ENCODE data around the gene CFAP97D2. TPM values are rescaled to one million over a fixed set of nuclear protein-coding genes. Genes with fewer than 3 reads are reported as not detected.
"Not testable (repeated sequence)": the region's sequence is repeated elsewhere in the genome, so short reads cannot be mapped to it uniquely, and the experiment has no call there.

Gene CFAP97D2
- total RNA-seq, 1 donor from 2014 or later = not detected

DNA sequence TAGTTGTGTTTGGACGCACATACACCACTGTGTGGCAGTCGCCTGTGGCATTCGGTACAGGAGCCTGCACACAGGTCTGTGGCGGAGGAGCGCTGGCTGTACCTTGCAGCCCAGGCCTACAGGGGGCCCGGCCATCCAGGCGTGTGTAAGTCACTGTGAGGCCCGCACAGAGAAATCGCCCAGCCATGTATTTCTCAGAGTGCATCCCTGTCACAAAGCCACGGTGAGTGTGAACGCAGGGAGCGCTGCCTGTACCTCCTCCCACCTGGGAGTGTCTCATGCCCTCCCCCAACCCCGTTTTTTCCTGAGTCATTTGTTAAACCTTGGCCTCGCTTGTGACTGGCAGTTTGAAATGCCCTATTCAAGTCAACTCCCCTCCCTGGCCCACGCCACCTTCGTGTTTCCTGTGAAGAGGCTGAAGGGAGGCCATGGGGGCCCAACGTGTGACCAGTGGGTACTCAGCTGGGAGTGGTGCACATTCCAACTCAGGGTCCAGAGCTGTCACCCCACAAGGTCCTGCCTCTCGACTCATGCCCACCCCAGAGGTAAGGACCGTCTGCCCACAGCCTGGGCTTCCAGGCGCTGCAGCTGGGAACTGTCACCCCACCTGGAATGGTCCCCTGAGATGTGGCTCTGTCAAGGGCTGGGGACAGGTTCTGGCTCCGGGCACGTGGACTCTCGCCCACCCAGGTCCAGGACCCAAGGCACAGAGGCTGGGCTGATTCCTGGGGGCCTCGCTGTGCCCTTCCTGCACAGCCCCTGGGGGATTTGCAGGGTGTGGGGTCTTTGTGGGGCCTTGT lies 35.1 kb upstream of the CFAP97D2 start:
- Histone ChIP-seq H3K4me1 (ENCODE audit: control insufficient read depth in 3 of 3, insufficient read depth in 3 of 3, low read length in 3 of 3) (peaks cover 11 to 22% (median 15%) of the 10 kb centered on the region in 3 donors), H3K9me3 (ENCODE audit: control insufficient read depth in 3 of 3, low read length in 3 of 3) (no peaks in the 10 kb centered on the region), H3K36me3 (ENCODE audit: control insufficient read depth in 3 of 3, insufficient read depth in 3 of 3, low read length in 3 of 3) (no peaks in the 10 kb centered on the region), H3K4me3 (ENCODE audit: low read length in 3 of 3) (no peak overlapping the region), H3K27me3 (ENCODE audit: control insufficient read depth in 3 of 3, insufficient read depth in 3 of 3, low read length in 3 of 3) (no peaks in the 10 kb centered on the region), H3K27ac (ENCODE audit: low read depth, low read length) (no peak overlapping the region), H3K9ac (ENCODE audit: low read depth in 1 of 3, low read length in 3 of 3) (no peak overlapping the region)

- H3K9me3 ChIP-seq (ENCODE audit: control insufficient read depth in 3 of 3, low read length in 3 of 3) = no peaks in the 10 kb centered on the region
- no peak overlapping the region for H3K27ac ChIP-seq (ENCODE audit: low read depth, low read length)
- no peaks in the 10 kb centered on the region for H3K27me3 ChIP-seq (ENCODE audit: control insufficient read depth in 3 of 3, insufficient read depth in 3 of 3, low read length in 3 of 3)
Measured at GRCh38 chr13:114144606-114145244, 34.3 kb upstream of the CFAP97D2 start.

GRCh38 chr13:114145256-114145655 lies 33.8 kb upstream of the CFAP97D2 start:
- Histone ChIP-seq H3K27ac (ENCODE audit: low read depth, low read length) (no peak overlapping the region), H3K27me3 (ENCODE audit: control insufficient read depth in 3 of 3, insufficient read depth in 3 of 3, low read length in 3 of 3) (peaks cover 0 to 4% (median 0%) of the 10 kb centered on the region in 3 donors), H3K4me1 (ENCODE audit: control insufficient read depth in 3 of 3, insufficient read depth in 3 of 3, low read length in 3 of 3) (peaks cover 11 to 22% (median 15%) of the 10 kb centered on the region in 3 donors), H3K36me3 (ENCODE audit: control insufficient read depth in 3 of 3, insufficient read depth in 3 of 3, low read length in 3 of 3) (no peaks in the 10 kb centered on the region), H3K9me3 (ENCODE audit: control insufficient read depth in 3 of 3, low read length in 3 of 3) (no peaks in the 10 kb centered on the region), H3K4me3 (ENCODE audit: low read length in 3 of 3) (no peak overlapping the region), H3K9ac (ENCODE audit: low read depth in 1 of 3, low read length in 3 of 3) (no peak overlapping the region)

More at GRCh38 chr13:114144606-114145244, 34.3 kb upstream of the CFAP97D2 start:
- no peaks in the 10 kb centered on the region for H3K36me3 ChIP-seq (ENCODE audit: control insufficient read depth in 3 of 3, insufficient read depth in 3 of 3, low read length in 3 of 3)
- peaks cover 11 to 22% (median 15%) of the 10 kb centered on the region in 3 donors for H3K4me1 ChIP-seq (ENCODE audit: control insufficient read depth in 3 of 3, insufficient read depth in 3 of 3, low read length in 3 of 3)
- no peak overlapping the region for H3K9ac ChIP-seq (ENCODE audit: low read depth in 1 of 3, low read length in 3 of 3)
- H3K4me3 ChIP-seq (ENCODE audit: low read length in 3 of 3) = no peak overlapping the region

DNA sequence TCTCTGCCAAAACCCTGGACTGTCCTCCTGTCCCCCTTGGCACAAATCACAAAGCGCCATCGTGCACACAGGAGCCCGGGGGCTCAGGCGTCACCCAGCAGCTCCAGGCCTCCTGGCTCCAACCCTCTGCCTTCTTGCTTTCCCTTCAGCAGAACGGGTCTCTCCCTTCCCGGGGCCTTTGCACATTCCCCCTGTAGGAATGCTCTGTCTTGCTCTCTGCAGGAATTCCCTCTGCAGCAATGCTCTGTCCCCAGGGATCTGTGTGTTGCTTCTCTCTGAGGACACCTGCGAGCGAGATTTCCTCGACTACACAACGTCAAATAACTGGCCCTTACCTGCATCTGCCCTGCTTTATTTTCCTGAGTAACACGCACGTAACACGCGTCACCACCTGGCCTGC lies 33.3 kb upstream of the CFAP97D2 start:
- Histone ChIP-seq H3K4me1 (ENCODE audit: control insufficient read depth in 3 of 3, insufficient read depth in 3 of 3, low read length in 3 of 3) (peaks cover 11 to 22% (median 15%) of the 10 kb centered on the region in 3 donors), H3K4me3 (ENCODE audit: low read length in 3 of 3) (no peak overlapping the region)

DNA sequence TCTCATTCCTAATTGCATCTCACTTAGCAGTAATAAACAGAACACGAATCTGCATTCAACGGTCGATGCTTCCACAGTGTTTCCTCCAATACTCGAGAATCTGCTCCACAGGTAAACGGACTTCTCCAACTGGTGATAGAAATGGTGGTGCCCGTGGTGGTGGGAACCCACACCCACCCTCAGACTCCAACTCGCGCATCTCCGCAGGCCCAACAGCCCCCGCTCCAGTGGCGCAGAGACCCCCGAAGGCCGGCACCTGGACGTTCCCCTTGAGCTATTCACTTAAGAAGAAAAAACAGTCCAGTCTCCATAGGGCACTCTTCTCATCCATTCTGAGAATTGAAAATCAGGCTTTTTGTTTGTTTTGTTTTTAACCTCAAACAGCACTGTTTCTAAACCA lies 32.9 kb upstream of the CFAP97D2 start:
- Histone ChIP-seq H3K4me3 (ENCODE audit: low read length in 3 of 3) (no peak overlapping the region), H3K4me1 (ENCODE audit: control insufficient read depth in 3 of 3, insufficient read depth in 3 of 3, low read length in 3 of 3) (peaks cover 11 to 24% (median 17%) of the 10 kb centered on the region in 3 donors), H3K36me3 (ENCODE audit: control insufficient read depth in 3 of 3, insufficient read depth in 3 of 3, low read length in 3 of 3) (no peaks in the 10 kb centered on the region), H3K9me3 (ENCODE audit: control insufficient read depth in 3 of 3, low read length in 3 of 3) (no peaks in the 10 kb centered on the region), H3K9ac (ENCODE audit: low read depth in 1 of 3, low read length in 3 of 3) (no peak overlapping the region), H3K27ac (ENCODE audit: low read depth, low read length) (no peak overlapping the region), H3K27me3 (ENCODE audit: control insufficient read depth in 3 of 3, insufficient read depth in 3 of 3, low read length in 3 of 3) (peaks cover 0 to 4% (median 0%) of the 10 kb centered on the region in 3 donors)

More for the DNA sequence above, 33.3 kb upstream of the CFAP97D2 start:
- Histone ChIP-seq H3K27me3 (ENCODE audit: control insufficient read depth in 3 of 3, insufficient read depth in 3 of 3, low read length in 3 of 3) (peaks cover 0 to 4% (median 0%) of the 10 kb centered on the region in 3 donors), H3K27ac (ENCODE audit: low read depth, low read length) (no peak overlapping the region), H3K9me3 (ENCODE audit: control insufficient read depth in 3 of 3, low read length in 3 of 3) (no peaks in the 10 kb centered on the region), H3K36me3 (ENCODE audit: control insufficient read depth in 3 of 3, insufficient read depth in 3 of 3, low read length in 3 of 3) (no peaks in the 10 kb centered on the region), H3K9ac (ENCODE audit: low read depth in 1 of 3, low read length in 3 of 3) (no peak overlapping the region)

- peaks cover 15 to 24% (median 21%) of the 10 kb centered on the region in 3 donors for H3K4me1 ChIP-seq (ENCODE audit: control insufficient read depth in 3 of 3, insufficient read depth in 3 of 3, low read length in 3 of 3)
- no peak overlapping the region for H3K9ac ChIP-seq (ENCODE audit: low read depth in 1 of 3, low read length in 3 of 3)
- H3K9me3 ChIP-seq (ENCODE audit: control insufficient read depth in 3 of 3, low read length in 3 of 3) = no peaks in the 10 kb centered on the region
- H3K27me3 ChIP-seq (ENCODE audit: control insufficient read depth in 3 of 3, insufficient read depth in 3 of 3, low read length in 3 of 3) = peaks cover 0 to 4% (median 0%) of the 10 kb centered on the region in 3 donors
- no peaks in the 10 kb centered on the region for H3K36me3 ChIP-seq (ENCODE audit: control insufficient read depth in 3 of 3, insufficient read depth in 3 of 3, low read length in 3 of 3)
- no peak overlapping the region for H3K27ac ChIP-seq (ENCODE audit: low read depth, low read length)
- no peak overlapping the region for H3K4me3 ChIP-seq (ENCODE audit: low read length in 3 of 3)
Measured at GRCh38 chr13:114146629-114147028, 32.4 kb upstream of the CFAP97D2 start.

DNA sequence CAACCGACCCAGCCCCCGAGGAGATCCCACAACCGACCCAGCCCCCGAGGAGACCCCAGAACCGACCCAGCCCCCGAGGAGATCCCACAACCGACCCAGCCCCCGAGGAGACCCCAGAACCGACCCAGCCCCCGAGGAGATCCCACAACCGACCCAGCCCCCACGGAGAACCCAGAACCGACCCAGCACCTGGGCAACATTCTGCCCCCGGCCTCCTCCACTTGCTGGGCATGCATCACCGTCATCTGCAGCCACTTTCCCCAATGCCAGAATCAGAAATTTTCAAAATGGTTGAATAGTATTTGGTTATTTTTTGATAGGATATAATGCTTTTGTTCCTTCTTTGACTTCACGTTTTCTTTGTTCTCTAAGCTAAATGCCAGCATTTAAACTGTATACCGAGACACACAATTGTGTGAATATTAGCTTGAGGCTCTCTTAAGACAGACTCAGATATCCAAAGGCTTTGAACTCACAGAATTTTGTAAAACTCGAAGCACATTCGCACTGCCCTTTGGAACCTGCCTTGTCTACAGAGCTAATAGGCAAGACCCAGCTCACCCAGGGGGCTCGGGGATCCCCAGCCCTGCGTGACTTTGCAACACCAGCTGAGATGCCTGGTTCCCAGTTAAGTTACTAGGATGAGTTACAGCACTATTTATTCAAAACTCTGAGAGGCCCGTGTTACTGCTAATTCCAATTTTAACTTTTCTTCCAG lies 31.1 kb upstream of the CFAP97D2 start:
- H3K9me3 ChIP-seq (ENCODE audit: control insufficient read depth in 3 of 3, low read length in 3 of 3) = no peaks in the 10 kb centered on the region
- no peaks in the 10 kb centered on the region for H3K36me3 ChIP-seq (ENCODE audit: control insufficient read depth in 3 of 3, insufficient read depth in 3 of 3, low read length in 3 of 3)
- no peak overlapping the region for H3K4me3 ChIP-seq (ENCODE audit: low read length in 3 of 3)
- no peak overlapping the region for H3K27ac ChIP-seq (ENCODE audit: low read depth, low read length)
- peaks cover 9 to 14% (median 14%) of the 10 kb centered on the region in 3 donors for H3K4me1 ChIP-seq (ENCODE audit: control insufficient read depth in 3 of 3, insufficient read depth in 3 of 3, low read length in 3 of 3)
- no peak overlapping the region for H3K9ac ChIP-seq (ENCODE audit: low read depth in 1 of 3, low read length in 3 of 3)
- H3K27me3 ChIP-seq (ENCODE audit: control insufficient read depth in 3 of 3, insufficient read depth in 3 of 3, low read length in 3 of 3) = peaks cover 0 to 4% (median 0%) of the 10 kb centered on the region in 3 donors

- H3K4me3 ChIP-seq (ENCODE audit: low read length in 3 of 3) = no peak overlapping the region
Measured at GRCh38 chr13:114148521-114148855, 30.6 kb upstream of the CFAP97D2 start.

DNA sequence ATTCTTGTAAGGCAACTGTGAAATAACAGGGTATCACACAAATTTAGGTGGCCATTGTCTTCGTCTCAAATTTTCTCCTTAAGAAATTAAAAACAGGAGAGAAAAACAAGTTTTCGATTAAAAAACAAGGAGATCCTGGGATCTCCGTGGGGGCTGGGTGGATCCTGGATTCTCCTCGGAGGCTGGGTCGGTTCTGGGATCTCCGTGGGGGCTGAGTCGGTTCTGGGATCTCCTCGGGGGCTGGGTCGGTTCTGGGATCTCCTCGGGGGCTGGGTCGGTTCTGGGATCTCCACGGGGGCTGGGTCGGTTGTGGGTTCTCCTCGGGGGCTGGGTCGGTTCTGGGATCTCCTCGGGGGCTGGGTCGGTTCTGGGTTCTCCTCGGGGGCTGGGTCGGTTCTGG lies 30.2 kb upstream of the CFAP97D2 start:
- not testable (repeated sequence) for H3K4me1 ChIP-seq (ENCODE audit: control insufficient read depth in 3 of 3, insufficient read depth in 3 of 3, low read length in 3 of 3); H3K4me3 ChIP-seq (ENCODE audit: low read length in 3 of 3); H3K9ac ChIP-seq (ENCODE audit: low read depth in 1 of 3, low read length in 3 of 3); H3K27me3 ChIP-seq (ENCODE audit: control insufficient read depth in 3 of 3, insufficient read depth in 3 of 3, low read length in 3 of 3); H3K9me3 ChIP-seq (ENCODE audit: control insufficient read depth in 3 of 3, low read length in 3 of 3); H3K27ac ChIP-seq (ENCODE audit: low read depth, low read length); H3K36me3 ChIP-seq (ENCODE audit: control insufficient read depth in 3 of 3, insufficient read depth in 3 of 3, low read length in 3 of 3)

More at GRCh38 chr13:114148521-114148855, 30.6 kb upstream of the CFAP97D2 start:
- H3K27me3 ChIP-seq (ENCODE audit: control insufficient read depth in 3 of 3, insufficient read depth in 3 of 3, low read length in 3 of 3) = peaks cover 0 to 4% (median 0%) of the 10 kb centered on the region in 3 donors
- peaks cover 4 to 11% (median 9%) of the 10 kb centered on the region in 3 donors for H3K4me1 ChIP-seq (ENCODE audit: control insufficient read depth in 3 of 3, insufficient read depth in 3 of 3, low read length in 3 of 3)
- no peak overlapping the region for H3K27ac ChIP-seq (ENCODE audit: low read depth, low read length)
- H3K36me3 ChIP-seq (ENCODE audit: control insufficient read depth in 3 of 3, insufficient read depth in 3 of 3, low read length in 3 of 3) = no peaks in the 10 kb centered on the region
- H3K9ac ChIP-seq (ENCODE audit: low read depth in 1 of 3, low read length in 3 of 3) = no peak overlapping the region
- H3K9me3 ChIP-seq (ENCODE audit: control insufficient read depth in 3 of 3, low read length in 3 of 3) = no peaks in the 10 kb centered on the region
